Measurements from ENCODE around the gene GZF1.

- TF ChIP-seq CTCF (IDR thresholded peaks at IDR 0.05; ENCODE audit: insufficient read depth, low read length), result no peak
- no peak for TF ChIP-seq REST (IDR thresholded peaks at IDR 0.05; ENCODE audit: insufficient replicate concordance, low read depth)
- no peak for TF ChIP-seq POLR2AphosphoS5 (IDR thresholded peaks at IDR 0.05; ENCODE audit: low read depth)
- TF ChIP-seq SPI1 (IDR thresholded peaks at IDR 0.05; ENCODE audit: borderline replicate concordance, low read depth), result no peak
- no peak for TF ChIP-seq GABPA (IDR thresholded peaks at IDR 0.05; ENCODE audit: low read depth)
Measured at GRCh38 chr20:23396950-23397627, 35.1 kb downstream of the GZF1 start.
